ENCODE data around the gene BOC.

DNA sequence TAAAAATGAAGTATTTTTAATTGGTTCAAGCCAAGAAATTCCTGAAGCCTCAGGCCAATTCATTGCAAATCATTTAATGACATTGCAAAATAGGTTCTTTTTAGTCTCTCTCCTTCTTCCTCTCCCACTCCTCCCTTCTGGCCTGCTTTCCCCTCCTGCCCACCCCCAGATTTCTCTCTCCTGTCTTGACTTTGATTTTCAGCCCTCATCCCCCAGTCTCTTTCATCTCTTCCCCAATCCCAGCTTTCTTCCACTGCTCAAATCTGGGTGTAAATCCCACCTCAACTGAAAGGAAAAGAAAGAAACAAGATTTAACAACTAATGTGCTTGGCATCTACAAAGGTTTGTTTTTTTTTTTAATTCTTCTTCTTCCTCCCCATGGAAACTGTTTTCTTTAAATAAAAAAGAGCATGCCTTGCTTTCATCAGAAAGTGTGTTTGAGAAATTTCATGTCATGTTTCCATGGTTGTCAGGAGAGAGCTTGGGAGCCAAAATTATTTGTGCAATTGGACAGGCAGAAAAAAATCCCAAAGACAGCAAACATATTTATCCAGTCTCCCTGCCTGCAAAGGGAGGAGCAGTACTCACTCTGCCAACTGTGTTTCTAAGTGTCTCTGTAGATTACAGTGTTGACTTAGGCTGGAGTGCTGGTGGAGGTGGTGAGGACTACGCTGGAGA is 50.4 kb downstream of the BOC start:
- TF ChIP-seq, protein P1, sequence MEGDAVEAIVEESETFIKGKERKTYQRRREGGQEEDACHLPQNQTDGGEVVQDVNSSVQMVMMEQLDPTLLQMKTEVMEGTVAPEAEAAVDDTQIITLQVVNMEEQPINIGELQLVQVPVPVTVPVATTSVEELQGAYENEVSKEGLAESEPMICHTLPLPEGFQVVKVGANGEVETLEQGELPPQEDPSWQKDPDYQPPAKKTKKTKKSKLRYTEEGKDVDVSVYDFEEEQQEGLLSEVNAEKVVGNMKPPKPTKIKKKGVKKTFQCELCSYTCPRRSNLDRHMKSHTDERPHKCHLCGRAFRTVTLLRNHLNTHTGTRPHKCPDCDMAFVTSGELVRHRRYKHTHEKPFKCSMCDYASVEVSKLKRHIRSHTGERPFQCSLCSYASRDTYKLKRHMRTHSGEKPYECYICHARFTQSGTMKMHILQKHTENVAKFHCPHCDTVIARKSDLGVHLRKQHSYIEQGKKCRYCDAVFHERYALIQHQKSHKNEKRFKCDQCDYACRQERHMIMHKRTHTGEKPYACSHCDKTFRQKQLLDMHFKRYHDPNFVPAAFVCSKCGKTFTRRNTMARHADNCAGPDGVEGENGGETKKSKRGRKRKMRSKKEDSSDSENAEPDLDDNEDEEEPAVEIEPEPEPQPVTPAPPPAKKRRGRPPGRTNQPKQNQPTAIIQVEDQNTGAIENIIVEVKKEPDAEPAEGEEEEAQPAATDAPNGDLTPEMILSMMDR (IDR thresholded peaks at IDR 0.05) = no peak
- TF ChIP-seq POLR2A (IDR thresholded peaks at IDR 0.05) = no peak
